Stimulated activated CD4-positive, alpha-beta T cell treated with anti-CD3 and anti-CD28 coated beads, Interleukin-12 subunit alpha, Interleukin-12 subunit beta, amount 100 ng/mL, for 48 hours (primary cell): ENCODE results near the gene MMP15.
"Not testable (repeated sequence)": the region's sequence is repeated elsewhere in the genome, so short reads cannot be mapped to it uniquely, and the experiment has no call there.

ENCODE experiments used
- DNase-seq, 3 donors: peaks; one replicate each; pipeline ENCODE4 v3.0.0-alpha.2; 2020; ENCODE audit warnings: low read depth in 2 of 3, low spot score in 1 of 3

Gene MMP15

DNA sequence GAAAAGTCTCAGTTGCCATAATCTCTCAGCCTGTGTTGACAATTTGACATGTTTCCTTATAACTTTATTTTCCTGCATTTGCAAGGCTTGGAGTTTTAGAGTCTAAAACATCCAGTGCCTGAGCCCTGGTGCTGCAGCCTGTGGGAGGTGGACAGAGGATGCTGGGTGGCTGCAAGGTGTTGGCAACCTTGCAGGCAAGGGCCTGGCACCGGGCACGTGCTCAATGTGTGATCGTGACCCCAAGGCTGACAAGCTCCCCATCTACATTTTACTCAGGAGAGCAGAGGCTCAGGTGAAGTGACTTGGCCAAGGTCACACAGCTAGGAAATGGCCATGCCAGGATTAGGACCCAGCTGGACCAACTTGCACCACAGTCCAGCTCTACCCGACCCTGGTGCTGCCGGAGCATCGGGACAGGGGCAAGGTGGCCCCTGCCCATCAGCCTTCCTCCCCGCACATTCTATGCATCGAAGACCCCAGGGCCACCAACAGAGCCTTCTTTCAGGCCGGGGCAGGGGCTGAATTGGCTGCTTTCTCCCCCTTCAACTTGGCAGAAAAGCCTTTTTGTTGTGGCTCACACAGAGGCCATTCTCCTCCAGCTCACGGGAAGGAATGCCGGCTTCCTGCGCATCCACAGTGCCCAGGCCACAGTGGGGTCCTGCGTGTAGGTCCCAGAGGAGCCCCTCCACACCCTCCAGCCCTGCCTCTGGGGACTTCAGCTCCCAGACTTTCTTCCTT is 23.1 kb downstream of the MMP15 start:
- DNase-seq = no peak

DNA sequence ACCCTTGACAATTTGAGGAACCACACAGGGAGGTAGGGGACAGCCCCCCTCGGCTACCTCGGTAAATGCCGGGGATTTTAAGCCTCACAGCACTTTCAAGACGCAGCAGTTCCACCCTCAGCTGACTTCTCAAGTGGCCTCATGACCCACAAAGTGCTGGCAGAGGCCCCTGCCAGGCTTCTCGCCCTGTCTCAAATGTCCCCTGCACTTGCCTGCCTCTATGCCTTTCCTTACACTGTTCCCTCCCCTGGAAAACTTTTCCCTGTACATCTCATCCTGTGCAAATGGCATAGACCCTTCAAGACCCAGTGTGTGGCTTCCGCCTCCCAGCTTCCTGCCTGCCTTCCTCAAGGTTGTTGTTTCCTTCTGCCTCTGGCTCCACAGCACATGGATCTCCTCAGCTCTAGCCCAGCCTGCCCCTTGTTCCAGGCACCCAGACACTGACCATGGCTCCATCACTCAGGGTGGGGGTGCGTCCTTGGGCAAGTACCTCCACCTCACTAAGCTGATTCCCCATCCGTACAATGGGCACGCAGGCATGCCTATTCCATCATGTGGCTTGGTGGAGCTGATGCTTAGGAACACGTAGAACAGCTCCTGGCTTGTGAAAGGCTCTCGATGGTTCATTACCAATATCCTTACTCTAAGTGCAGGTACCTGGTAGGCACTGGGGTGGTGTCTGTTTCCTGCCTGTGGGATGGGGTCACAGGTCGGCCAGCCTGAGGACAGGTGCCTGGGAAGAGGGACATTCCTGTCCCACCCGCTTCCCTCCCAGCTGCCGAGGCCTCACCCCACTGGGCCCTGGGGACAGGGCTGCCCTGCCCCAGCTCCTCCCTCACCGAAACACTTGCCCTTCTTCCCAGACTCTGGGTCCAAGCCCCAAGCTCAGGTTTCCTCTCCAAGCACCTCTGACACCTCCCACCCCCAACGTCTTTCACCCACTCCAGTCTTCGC is 24.0 kb downstream of the MMP15 start:
- DNase-seq = no peak

DNA sequence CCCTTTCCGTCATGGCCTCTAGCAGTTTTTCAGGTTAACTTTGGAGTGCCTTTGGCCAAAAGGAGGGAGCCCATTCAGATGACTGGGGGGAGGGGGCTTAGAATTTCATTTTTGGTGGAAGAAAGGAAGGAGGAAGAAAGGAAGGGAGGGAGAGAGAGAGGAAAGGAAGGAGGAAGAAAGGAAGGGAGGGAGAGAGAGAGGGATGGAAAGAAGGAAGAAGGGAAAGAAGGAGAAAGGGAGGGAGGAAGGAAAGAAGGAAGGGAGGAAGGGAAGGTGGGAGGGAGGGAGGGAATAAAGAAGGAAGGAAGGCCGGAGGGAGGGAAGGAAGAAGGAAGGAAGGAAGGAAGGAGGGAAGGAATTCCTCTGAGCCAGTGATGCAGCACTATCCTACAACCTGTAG is 25.7 kb downstream of the MMP15 start:
- no peak for DNase-seq

GRCh38 chr16:58051821-58052603 is 26.5 kb downstream of the MMP15 start:
- no peak for DNase-seq

DNA sequence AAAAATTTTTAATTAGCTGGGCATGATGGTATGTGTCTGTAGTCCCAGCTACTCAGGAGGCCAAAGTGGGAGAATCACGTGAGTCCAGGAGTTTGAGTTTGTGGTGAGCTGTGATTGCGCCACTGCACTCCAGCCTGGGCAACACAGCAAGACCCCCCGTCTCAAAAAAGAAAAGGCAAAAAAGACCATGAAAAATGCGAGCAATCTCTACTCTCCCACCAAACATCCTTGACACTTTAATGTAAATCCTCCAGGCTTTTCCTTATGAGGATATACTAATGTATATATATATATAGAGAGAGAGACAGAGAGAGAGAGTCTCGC is 28.1 kb downstream of the MMP15 start:
- DNase-seq = no peak

DNA sequence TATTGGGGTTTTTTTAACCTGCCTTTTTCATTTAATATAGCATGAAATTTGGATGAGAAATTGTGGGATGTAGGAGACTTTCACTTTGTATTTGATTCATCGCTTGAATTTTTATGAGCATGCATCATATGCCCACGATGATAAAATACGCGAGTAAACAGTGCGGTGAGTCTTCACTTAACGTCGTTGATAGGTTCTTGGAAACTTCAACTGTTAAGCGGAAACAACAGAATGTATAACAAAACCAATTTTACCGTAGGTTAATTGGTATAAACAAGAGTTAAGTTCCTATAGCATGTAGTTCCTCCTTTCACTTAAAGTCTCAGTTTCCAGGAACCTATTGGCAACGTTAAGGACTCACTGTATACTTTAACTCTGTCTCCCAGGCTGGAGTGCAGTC is 28.7 kb downstream of the MMP15 start:
- no peak for DNase-seq

DNA sequence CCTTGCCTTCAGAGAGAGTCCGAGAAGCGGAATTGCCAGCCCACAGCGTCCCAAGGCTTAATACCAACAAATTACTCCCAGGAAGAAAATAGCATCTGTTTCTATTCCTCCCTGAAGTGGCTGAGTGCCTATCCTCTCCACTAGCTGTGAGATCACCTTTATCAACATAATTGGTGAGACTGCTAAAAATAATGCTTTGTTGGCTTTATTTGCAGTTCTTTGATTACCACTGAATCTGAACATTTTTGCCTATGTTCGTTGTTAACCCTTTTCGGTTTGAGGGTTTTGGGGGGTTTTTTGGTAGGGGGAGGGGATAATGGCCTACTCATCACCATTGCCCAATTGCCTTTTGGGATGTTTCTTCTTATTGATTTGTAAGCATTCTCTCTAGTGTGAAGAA is 31.0 kb downstream of the MMP15 start:
- no peak for DNase-seq

DNA sequence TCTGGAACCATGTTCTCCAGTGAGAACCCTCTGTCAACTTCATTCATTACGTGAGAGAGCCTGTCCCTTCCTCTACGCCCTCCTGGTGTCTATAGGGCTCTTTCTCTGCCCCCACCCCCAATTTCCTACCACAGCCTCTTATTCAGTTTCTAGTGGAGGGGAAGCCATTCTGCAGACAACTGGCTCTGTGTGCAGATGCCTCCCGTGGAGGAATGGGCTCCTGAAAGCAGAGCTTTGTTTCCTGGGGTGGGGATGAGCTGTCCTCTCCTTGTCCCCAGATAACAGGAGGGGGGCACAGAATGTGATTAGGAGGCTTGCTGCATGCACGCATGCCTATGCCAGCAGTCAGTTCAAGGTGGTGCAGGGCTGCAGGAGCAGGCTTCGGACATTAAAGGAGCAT is 31.6 kb downstream of the MMP15 start:
- no peak for DNase-seq

GRCh38 chr16:58057784-58058183 is 32.2 kb downstream of the MMP15 start:
- no peak for DNase-seq

DNA sequence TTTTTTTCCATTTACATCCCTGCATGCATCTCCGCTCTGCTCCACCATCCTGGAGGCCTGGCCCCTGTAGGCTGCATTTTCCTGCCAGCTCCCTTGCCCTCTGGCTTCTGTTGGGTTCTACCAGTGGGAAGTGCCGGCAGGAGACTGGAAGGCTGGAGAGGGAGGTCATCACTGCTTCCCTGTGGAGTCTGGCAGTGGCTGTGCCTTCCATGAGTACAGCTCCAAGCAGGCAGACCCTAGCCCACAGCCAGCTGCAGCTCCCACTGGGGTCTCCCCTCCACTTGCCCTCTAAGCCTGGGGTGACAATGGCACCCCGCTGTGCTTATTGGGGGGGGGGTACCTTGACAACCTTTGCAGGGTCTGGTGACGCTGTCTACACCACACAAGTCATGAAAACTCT is 37.3 kb downstream of the MMP15 start:
- DNase-seq = no peak

DNA sequence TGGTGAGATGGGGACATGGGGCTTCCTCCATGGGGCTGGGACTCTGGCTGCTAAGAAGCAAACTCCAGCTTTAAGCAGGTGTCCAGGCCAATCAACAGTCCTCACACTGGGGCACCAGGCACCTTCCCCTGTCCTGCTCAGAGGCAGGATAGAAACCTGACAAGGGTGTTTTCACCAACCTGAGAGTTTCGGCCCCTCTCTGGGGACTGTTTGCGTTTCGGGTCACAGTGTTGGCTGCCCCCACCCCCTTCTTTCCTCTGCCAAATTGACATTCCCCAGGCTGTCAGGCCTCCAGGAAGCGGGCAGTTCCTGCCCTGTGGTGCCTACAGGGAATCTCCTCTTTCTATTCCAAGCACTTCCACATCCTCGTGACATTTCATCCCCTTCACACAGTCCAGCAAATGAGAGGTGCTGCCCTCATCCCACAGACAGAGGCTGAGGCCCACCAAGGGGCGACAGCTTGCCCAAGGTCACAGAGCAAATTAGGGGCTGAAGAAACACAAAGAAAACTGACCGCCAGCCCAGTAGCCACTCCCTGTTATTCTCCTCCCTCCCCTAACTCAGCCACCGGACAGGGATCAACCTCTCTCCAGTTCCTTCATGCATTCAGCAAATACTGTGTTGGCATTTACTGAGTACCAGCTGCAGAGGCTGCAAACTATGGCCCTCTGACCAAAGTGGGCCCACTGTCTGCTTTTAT is 38.0 kb downstream of the MMP15 start:
- no peak for DNase-seq

- DNase-seq = no peak
Measured at GRCh38 chr16:58070585-58070984, 45.0 kb downstream of the MMP15 start.

- not testable (repeated sequence) for DNase-seq
Measured at GRCh38 chr16:58072134-58072533, 46.6 kb downstream of the MMP15 start.

GRCh38 chr16:58073086-58073485 is 47.5 kb downstream of the MMP15 start:
- DNase-seq = not testable (repeated sequence)

DNA sequence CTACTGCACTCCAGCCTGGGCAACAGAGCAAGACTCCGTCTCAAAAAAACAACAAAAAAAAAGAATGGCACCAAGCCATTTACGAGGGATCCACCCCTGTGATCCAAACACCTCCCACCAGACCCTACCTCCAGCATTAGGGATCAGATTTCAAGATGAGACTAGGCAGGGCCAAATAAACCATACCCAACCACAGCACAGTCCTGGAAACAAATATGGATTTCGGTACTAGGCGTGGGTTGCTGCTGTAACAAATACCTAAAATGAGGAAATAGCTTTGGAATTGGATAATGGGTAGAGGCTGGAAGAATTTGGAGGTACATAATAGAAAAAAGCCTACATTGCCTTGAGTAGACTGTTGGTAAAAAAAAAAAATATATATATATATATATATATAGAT is 49.1 kb downstream of the MMP15 start:
- no peak for DNase-seq

DNA sequence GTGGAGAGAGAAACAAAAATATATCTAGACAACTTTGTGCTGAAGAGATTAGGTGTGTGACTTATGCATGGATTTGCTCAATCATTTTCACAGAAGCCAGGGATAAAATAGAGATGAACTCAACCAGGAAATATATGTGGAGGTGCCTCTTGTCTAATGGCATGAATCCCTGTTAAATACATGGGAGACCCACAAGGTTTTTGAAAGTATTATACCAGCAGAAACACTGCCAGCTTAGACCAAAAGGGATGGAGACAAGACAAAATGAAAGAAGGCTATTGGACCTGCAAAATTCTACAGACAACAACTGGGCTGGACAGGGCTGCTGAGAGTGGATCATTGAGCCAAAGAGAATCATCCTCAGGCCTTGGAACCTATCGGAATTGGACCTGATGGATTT is 51.0 kb downstream of the MMP15 start:
- DNase-seq = no peak

DNA sequence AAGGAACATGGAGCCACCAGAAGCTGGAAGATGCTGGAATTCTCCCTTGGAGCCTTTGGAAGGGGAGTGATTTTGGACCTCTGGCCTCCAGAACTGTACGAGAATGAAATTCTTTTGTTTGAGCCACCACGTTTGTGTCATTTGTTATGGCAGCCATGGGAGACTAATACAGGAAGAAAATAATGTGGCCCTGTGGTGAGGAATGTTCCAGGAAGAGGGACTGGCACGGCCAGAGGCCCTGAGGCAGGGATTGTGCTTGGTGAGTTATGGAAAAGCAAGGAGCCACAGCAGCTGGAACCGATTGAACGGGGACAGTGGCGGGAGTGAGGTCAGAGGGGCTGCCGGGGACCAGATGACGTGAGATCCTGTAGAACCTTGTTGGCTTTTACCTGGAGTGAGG is 52.2 kb downstream of the MMP15 start:
- DNase-seq = no peak

GRCh38 chr16:58080657-58081056 is 55.1 kb downstream of the MMP15 start:
- not testable (repeated sequence) for DNase-seq

- DNase-seq = no peak
Measured at GRCh38 chr16:58082381-58082780, 56.8 kb downstream of the MMP15 start.

- DNase-seq = no peak
Measured at GRCh38 chr16:58084635-58085034, 59.1 kb downstream of the MMP15 start.

DNA sequence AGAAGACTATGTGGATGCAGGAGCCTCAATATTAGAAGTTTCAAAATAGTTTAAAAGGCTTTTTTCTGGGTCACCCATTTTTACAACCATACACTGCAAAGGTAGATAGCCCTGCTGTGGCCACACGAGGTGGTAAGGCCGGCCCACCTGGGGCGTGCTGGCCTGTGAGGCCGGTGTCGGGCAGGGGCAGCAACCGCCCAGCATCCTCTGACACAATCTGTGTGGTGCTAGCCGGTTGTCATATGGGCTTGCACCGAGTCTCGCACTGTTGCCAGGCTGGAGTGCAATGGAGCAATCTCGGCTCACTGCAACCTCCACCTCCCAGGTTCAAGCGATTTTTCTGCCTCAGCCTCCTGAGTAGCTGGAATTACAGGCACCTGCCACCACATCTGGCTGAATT is 59.6 kb downstream of the MMP15 start:
- DNase-seq = no peak
